HG02588 (cell line): ENCODE results near the gene RALGAPA2.

Experiments
- ATAC-seq: cut with Tn5 transposase; IDR thresholded peaks from one replicate; pipeline ENCODE4 v1.9.1; 2021; ENCODE audit warnings: mild to moderate bottlenecking, moderate library complexity; ENCODE audit not compliant: unreplicated experiment

Gene RALGAPA2

GRCh38 chr20:20414640-20415220 is 297.7 kb downstream of the RALGAPA2 start:
- no peak for ATAC-seq

GRCh38 chr20:20413810-20414281 is 298.6 kb downstream of the RALGAPA2 start:
- ATAC-seq = no peak

- no peak for ATAC-seq
Measured at GRCh38 chr20:20412750-20413149, 299.7 kb downstream of the RALGAPA2 start.

GRCh38 chr20:20411836-20412235 is 300.6 kb downstream of the RALGAPA2 start:
- no peak for ATAC-seq

GRCh38 chr20:20411402-20411801 is 301.0 kb downstream of the RALGAPA2 start:
- no peak for ATAC-seq

GRCh38 chr20:20410678-20411077 is 301.8 kb downstream of the RALGAPA2 start:
- ATAC-seq = no peak

GRCh38 chr20:20409331-20409730 is 303.1 kb downstream of the RALGAPA2 start:
- ATAC-seq = no peak

GRCh38 chr20:20407891-20408805 is 304.3 kb downstream of the RALGAPA2 start:
- no peak for ATAC-seq

- no peak for ATAC-seq
Measured at GRCh38 chr20:20406306-20406705, 306.1 kb downstream of the RALGAPA2 start.

- no peak for ATAC-seq
Measured at GRCh38 chr20:20405623-20406022, 306.8 kb downstream of the RALGAPA2 start.

GRCh38 chr20:20404633-20405032 is 307.8 kb downstream of the RALGAPA2 start:
- no peak for ATAC-seq

- no peak for ATAC-seq
Measured at GRCh38 chr20:20401991-20402390, 310.5 kb downstream of the RALGAPA2 start.

- ATAC-seq = no peak
Measured at GRCh38 chr20:20399531-20400500, 312.6 kb downstream of the RALGAPA2 start.

- no peak for ATAC-seq
Measured at GRCh38 chr20:20398123-20398522, 314.3 kb downstream of the RALGAPA2 start.

GRCh38 chr20:20396794-20397193 is 315.6 kb downstream of the RALGAPA2 start:
- ATAC-seq = no peak

- ATAC-seq = no peak
Measured at GRCh38 chr20:20395903-20396568, 316.4 kb downstream of the RALGAPA2 start.

GRCh38 chr20:20395087-20395486 is 317.4 kb downstream of the RALGAPA2 start:
- no peak for ATAC-seq

- ATAC-seq = no peak
Measured at GRCh38 chr20:20393207-20394120, 319.0 kb downstream of the RALGAPA2 start.

- ATAC-seq = no peak
Measured at GRCh38 chr20:20391766-20392165, 320.7 kb downstream of the RALGAPA2 start.
